ENCODE measurements around the gene NCOR2.
A peak's percentile ranks its signal among the peaks of the same experiment; 100 is the strongest.
"Not testable (repeated sequence)": the region's sequence is repeated elsewhere in the genome, so short reads cannot be mapped to it uniquely, and the experiment has no call there.

The NCOR2 gene

DNA sequence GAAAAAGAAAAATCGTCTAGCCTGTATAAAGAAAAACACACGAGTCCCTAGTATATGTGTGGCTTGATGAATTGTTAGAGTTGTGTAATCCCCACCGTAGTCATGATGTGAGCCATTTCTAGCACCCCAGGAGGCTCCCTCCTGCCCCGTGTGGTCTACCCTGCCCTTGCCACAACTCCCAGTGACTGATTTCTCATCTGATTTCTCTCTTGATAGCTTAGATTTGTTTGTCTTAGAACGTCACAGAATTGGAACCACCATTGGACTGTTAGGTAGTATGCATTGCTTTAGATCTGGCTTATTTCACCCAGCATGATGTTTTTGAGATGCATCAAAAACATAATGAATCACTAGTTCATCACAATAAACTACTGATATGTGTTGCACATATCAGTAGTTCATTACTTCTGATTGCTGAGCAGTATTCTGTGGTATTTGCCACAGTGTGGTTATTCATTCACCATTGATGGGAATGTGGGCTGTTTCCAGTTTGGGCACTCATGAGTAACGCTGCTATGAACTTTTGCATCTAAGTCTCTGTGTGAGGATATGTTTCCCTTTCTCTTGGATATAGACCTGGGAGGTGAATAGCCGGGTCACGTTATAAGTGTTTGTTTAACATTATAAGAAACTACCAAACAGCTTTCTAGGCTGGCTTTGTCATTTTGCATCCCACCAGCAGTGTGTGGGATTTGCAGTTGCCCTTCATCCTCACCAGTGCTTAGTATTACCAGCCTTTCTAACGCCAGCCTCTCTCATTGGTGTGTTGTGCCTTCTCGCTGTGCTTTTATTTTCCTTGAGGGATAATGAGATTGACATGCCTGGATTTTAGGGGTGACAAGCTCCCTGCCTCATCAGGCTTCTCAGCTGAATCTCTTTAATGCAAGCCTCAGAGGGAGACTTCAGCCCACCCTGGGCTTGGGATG, 31.9 kb upstream of the NCOR2 start:
- DNase-seq (ENCODE audit: low spot score) = no peak

DNA sequence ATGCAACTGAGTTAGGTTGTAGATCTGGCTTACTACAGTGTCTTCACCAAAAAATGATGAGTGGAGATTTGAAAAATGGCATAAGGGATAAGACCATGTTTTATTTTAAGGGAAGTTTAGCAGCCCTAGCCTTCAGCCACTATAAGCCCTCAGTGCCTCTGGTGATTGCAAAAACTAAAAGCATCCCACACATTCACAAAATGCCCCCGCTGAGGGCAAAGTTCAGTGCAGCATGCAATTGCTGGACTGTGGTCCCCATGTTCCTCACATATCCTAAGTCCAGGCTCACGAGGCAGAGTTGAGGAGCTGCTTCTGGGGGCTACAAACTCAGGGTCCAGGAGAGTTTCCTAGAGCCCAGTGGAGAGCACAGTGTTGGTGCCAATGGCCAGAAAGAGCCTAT, 29.6 kb upstream of the NCOR2 start:
- DNase-seq (ENCODE audit: low spot score) = no peak

DNA sequence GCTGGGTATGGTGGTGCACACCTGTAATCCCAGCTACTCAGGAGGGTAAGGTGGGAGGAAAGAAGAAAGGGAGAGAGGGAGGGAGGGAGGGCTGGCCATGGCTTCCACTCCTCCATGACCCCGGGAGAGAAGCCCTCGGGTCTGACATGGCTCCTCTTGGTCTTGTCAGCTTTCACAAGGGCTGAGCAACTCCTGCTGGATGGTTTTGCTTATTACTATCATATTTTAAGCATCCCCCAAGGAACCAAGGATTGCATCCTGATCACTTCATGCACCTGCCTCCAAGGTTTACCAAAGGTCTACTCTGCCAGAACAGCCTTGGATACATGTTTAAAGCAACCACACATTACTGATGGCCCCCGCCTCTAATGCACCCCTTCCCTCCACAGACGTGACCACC, 28.0 kb upstream of the NCOR2 start:
- no peak for DNase-seq (ENCODE audit: low spot score)

GRCh38 chr12:124594851-124595250, 27.4 kb upstream of the NCOR2 start:
- no peak for DNase-seq (ENCODE audit: low spot score)

DNA sequence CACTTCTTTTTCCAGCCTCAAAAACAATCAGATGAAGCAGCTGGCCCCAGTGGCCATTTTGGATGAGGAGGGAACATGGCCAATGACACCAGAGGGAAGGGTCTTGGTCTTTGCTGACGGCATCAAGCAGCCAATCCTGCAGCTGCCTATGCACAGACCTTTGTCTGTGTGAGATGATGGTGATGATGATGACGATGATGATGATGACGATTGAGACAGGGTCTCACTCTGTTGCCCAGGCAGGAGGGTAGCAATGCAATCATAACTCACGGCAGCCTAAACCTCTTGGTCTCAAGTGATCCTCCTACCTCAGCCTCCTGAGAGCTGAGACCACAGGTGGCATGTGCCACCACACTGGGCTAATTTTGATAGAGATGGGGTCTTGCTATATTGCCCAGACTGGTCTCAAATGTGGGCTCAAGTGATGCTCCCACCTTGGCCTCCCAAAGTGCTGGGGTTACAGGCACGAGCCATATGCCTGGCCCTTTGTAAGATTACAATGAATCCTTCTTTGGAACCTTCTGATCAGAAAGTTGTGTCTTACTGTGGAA, 26.5 kb upstream of the NCOR2 start:
- no peak for DNase-seq (ENCODE audit: low spot score)

GRCh38 chr12:124593176-124593575, 25.8 kb upstream of the NCOR2 start:
- DNase-seq (ENCODE audit: low spot score) = no peak

GRCh38 chr12:124592481-124593160, 25.2 kb upstream of the NCOR2 start:
- DNase-seq (ENCODE audit: low spot score) = no peak

DNA sequence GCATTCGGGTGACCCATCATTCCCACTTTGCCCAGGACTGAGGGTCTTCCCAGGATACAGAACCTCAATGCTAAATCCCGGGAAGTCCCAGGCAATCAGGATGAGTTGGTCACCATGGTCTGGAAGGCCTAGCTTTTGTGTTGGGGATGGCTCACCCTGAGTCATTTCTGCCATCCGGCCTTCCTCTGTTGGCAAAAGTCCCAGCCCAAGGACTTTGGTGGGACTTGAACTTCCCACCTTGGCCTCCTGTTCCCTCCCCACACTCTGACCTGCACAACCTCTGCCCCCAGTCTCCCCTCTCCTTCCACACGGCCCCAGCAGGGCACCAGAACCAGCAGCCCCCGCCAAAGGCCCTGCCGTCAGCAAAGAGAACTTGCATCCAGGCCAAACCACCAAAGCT, 24.6 kb upstream of the NCOR2 start:
- DNase-seq (ENCODE audit: low spot score) = peak; percentile 53

DNA sequence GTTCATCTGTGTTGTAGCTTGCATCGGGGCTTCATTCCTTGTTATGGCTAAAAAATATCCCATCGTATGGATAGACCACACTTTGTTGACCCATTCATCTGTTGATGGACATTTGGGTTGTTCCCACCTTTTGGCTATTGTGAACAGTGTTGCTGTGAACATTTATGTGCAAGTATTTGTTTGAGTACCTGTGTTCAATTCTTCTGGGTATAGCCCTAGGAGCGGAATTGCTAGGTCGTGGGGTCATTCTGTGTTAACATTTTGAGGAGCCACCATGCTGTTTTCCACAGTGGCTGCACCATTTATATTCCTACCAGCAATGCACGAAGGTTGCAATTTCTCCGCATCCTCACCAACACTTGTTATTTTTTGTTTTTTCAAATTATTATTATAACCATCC, 23.0 kb upstream of the NCOR2 start:
- no peak for DNase-seq (ENCODE audit: low spot score)

- peak; percentile 33 for DNase-seq (ENCODE audit: low spot score)
These were observed 21.4 kb upstream of the NCOR2 start for GRCh38 chr12:124588751-124589267.

DNA sequence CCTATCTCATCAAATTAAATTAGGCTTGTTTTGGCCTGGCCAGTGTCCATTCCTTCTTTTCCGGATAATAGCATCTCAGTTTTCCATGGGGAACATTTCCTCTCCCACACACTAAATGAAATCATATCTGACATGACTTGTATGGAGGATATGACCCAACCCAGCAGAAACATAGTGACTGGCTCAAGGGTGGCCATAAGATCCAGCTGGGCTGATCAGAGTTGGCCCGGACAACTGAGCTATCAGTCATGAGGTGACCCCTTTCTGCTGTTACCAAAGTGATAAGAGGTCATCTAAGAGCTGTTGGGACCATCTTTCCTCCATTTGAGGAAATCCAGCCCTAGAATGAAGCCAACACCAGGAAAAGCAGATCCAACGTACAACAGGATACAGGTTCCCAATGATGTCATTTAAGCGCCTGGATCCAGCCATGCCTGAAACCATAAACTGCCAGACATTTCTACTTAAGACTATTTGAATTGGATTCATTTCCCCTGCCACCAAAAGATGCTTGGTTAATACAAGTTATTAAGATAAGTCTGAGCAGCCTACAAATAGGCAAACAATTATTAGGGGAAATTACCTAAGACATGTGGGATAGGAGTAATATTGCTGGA, 20.7 kb upstream of the NCOR2 start:
- DNase-seq (ENCODE audit: low spot score) = no peak

DNA sequence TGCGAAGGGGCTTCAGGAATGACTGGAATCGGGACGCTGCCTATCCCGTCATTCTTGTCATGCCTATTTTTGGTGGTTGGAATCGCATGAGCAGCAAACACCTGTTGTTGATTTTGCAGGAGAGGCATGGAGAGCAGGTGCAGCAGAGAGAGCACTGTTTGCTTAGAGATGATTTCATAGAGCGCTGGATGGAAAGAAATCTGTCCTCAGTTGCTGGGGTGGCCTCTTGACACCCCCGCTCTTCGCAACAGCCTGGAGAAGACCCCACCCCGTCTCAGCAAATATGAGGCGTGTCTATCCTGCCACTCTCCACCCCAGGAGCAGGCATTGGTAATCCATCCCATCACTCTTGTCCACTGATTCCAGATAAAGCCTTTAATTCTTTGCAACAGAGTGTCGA, 19.3 kb upstream of the NCOR2 start:
- DNase-seq (ENCODE audit: low spot score) = no peak

DNA sequence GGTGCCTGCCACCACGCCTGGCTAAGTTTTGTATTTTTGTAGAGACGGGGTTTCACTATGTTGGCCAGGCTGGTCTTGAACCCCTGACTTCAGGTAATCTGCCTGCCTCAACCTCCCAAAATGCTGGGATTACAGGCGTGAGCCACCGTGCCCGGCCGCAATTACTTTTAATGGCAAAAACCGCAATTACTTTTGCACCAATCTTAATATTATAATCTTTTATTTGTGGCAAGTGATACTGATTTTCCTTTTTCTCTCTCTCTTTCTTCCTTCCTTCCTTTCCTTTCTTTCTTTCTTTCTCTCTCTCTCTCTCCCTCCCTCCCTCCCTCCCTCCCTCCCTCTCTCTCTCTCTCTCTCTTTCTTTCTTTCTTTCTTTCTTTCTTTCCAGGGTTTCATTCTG, 17.1 kb upstream of the NCOR2 start:
- DNase-seq (ENCODE audit: low spot score) = not testable (repeated sequence)

- no peak for DNase-seq (ENCODE audit: low spot score)
These were observed 16.4 kb upstream of the NCOR2 start for GRCh38 chr12:124583854-124584253.

DNA sequence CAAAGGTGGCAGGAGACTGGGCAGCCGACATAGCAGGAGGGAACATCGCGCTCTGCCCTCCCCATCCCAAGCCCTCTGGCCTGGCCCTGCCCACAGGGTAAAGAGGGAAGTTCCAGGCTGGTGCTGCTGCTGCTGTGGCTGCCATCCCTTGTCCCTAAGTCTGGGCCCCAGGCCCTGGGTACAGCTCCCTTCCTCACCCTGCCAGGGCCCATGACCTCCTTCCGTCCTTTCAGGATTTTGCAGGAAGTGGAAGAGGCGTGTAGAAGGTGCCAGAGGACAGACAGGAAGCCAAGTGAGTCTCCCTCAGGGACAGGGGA, 14.7 kb upstream of the NCOR2 start:
- no peak for DNase-seq (ENCODE audit: low spot score)

DNA sequence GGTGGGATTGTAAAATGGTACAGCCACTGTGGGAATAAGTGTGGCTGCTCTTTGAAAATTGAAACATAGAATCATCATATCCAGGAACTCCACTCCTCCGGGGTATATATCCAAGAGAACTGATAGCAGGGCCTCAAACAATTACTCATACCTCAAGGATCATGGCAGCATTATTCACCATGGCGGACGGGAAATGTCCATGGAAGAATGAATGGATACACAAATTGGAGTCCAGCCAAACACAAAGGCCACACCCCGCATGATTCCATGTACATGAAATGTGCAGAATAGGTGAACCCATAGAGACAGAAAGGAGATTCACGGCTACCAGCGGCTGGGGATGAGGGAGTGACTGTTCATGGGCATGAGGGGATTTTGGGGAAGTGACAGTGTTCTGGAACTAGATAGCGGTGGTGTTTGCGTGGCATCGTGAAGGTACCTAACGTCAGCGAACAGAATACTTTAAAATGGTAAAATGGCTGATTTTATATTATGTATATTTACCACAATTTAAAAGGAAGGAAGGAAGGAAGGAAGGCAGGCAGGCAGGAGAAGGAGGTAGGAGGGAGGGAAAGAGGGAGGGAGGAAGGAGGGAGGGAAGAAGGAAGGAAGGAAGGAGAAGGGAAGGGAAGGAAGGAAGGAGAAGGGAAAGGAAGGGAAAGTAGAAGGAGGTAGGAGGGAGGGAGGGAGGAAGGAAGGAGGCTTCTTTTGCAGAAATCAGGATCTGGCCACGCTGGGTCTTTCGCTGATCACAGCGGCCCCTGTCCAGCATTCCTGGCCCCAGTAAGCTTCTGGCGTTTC, 14.1 kb upstream of the NCOR2 start:
- DNase-seq (ENCODE audit: low spot score) = peak; percentile 26

DNA sequence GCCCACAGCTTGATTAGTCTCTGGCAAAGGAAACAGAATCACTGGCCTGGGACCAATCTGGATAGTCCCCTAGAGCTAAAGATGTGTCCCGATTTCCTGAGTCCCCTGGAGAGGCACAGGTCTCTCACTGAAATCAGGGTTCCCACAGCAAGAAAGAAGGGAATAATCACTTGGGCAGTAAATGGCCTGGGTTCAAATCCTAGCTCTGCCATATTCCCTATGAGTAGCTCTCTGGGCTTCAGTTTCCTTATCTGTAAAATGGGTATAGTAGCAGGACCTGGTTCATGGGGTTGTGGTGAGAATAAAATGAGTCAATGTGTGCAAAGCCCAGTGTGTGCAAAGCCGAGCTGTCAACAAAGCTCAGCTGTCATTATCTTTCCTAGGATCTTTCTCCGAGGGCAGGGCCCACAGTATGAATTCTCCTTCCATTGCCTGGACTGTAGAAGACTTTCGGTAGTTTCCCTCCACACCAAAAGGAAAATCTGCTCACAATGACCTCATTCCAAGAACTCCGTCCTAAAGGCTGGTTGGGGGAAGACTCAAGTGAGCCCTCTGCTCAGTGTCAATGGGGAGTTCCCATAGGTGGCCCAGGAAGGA, 12.6 kb upstream of the NCOR2 start:
- no peak for DNase-seq (ENCODE audit: low spot score)

DNA sequence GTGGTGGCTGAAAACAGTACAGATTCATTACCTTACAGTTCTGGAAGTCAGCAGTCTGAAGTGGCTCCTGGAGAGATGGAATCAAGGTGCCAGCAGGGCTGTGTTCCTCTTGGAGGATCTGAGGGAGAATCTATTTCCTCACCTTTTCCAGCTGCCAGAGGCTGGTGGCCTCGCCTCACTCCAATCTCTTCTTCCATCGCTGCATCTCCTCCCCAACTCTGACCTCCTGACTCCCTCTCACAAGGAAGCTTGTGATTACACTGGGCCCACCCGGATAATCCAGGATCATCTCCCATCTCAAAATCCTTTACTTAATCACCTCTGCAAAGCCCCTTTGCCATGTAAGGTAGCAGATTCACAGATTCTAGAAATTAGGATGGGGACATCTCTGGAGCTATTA, 11.4 kb upstream of the NCOR2 start:
- DNase-seq (ENCODE audit: low spot score) = no peak

DNA sequence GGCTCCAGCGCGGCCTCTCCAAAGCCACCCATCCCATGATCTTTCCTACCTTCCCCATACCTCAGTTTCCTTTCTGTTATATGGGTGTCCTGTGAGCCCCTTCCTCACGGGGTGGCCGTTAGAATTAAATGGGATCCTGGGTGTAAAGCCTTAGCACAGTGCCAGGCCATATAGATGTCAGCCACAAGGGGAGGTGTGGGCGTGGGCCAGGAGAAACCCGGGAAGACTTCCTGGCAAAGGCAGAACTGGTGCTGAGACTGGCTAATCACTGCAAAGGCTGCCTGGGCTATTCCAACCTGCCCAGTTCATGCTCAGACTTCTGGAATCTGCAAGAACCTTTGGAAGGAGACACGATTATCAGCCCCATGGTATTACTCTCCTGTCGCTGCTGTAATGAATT, 11.0 kb upstream of the NCOR2 start:
- no peak for DNase-seq (ENCODE audit: low spot score)

- DNase-seq (ENCODE audit: low spot score) = no peak
These were observed 10.6 kb upstream of the NCOR2 start for GRCh38 chr12:124577986-124578385.

DNA sequence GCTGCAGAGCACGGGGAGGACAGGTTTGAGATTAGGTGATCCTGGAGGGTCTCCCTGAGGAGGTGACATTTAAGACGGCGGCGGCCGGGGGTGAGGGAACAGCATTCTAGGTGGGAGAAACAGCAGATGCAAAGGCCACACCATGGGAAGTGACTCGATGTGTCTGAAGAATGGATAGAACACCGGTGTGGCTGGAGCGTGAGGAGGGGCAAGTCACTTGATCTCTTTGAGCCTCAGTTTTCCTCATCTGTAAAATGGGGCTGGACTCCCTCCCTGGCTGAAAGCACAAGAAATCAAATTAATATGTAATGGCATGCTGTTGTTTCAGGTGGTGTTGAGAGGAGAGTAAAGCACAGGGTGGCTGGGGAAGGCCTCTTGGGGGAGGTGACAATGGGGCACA, 10.0 kb upstream of the NCOR2 start:
- DNase-seq (ENCODE audit: low spot score) = no peak
